GM12878 (cell line): ENCODE data around the gene MT1G. TPM values are rescaled to one million over a fixed set of nuclear protein-coding genes. Genes with fewer than 3 reads are reported as not detected.

Experiments
- ATAC-seq: fragments of 200-7000 bp; cut with Tn5 transposase; 3 replicates; pipeline ENCODE4 v1.9.1; 2020; ENCODE audit warnings: mild to moderate bottlenecking, moderate library complexity
- BruUV-seq: library from RNA; stranded (reverse); fragments of 400-500 nt; replicated peaks from 2 replicates; lab custom pipeline; 2021; lab: Mats Ljungman, UMichigan
- CTCF ChIA-PET: fragments of 300-600 bp; sonication (Branson Sonifier 250); formaldehyde crosslinking; extraction: SDS; loops from one replicate; lab custom pipeline; 2021; ENCODE audit warnings: inconsistent platforms; lab: Yijun Ruan, JAX
- POLR2A ChIA-PET: fragments of 350-600 bp; formaldehyde crosslinking; extraction: SDS; loops from one replicate; lab custom pipeline; 2021; ENCODE audit warnings: inconsistent platforms; lab: Charles Lee
- RAD21 ChIA-PET: fragments of 300-600 bp; sonication (Branson Sonifier 250); formaldehyde crosslinking; loops from one replicate; lab custom pipeline; 2023; ENCODE audit warnings: antibody characterized with exemption; ENCODE audit not compliant: unreplicated experiment; lab: Charles Lee
- SMC1A ChIA-PET: fragments of 300-600 bp; sonication (Branson Sonifier 250); formaldehyde crosslinking; loops from one replicate; lab custom pipeline; 2023; ENCODE audit not compliant: unreplicated experiment, uncharacterized antibody; lab: Charles Lee
- DNase-seq: peaks from one replicate; pipeline ENCODE4 v3.0.0-alpha.2; 2011; ENCODE audit warnings: low read depth, low spot score
- FAIRE-seq: peaks from 3 replicates; lab custom pipeline; 2011; peaks lifted over from hg19 to GRCh38; lab: Jason Lieb, UNC
- H2AFZ ChIP-seq: 2 replicates; pipeline ENCODE4 v1.6.0; 2011; ENCODE audit warnings: low read depth, low read length, control low read depth; ENCODE audit not compliant: control insufficient read depth
- H3K27ac ChIP-seq: 2 replicates; pipeline ENCODE4 v1.5.1; 2011; ENCODE audit warnings: control low read depth; ENCODE audit not compliant: control insufficient read depth, insufficient read depth
- H3K27me3 ChIP-seq, 2 experiments: replicated peaks in 1 of 2; 2 replicates each; pipeline versions ENCODE4 v1.6.0 to v1.6.1; 2011; ENCODE audit warnings: low read length in 1 of 2; ENCODE audit not compliant: control insufficient read depth in 2 of 2, insufficient read depth in 2 of 2
- H3K36me3 ChIP-seq, 2 experiments: 2 replicates each; pipeline ENCODE4 v1.5.1; 2011; ENCODE audit warnings: low read length in 1 of 2; ENCODE audit not compliant: control insufficient read depth in 2 of 2, insufficient read depth in 2 of 2
- H3K4me1 ChIP-seq: 2 replicates; pipeline ENCODE4 v1.6.1; 2011; ENCODE audit warnings: mild to moderate bottlenecking, low read length, moderate library complexity, mixed read lengths; ENCODE audit not compliant: control insufficient read depth, insufficient read depth
- H3K4me2 ChIP-seq: 2 replicates; pipeline ENCODE4 v1.6.0; 2011; ENCODE audit warnings: control low read depth; ENCODE audit not compliant: control insufficient read depth, insufficient read depth
- H3K4me3 ChIP-seq: fragments of 200-600 bp; sonication (generic); 2 replicates; pipeline ENCODE4 v1.5.1; 2016
- H3K79me2 ChIP-seq: 2 replicates; pipeline ENCODE4 v1.6.0; 2011; ENCODE audit warnings: low read length; ENCODE audit not compliant: control insufficient read depth, insufficient read depth
- H3K9ac ChIP-seq: 2 replicates; pipeline ENCODE4 v1.8.0; 2011; ENCODE audit warnings: low read length, control low read depth, mixed read lengths; ENCODE audit not compliant: control insufficient read depth, insufficient read depth
- H3K9me3 ChIP-seq: replicated peaks from 3 replicates; pipeline ENCODE4 v1.5.1; 2011; ENCODE audit warnings: mild to moderate bottlenecking, low read length; ENCODE audit not compliant: control insufficient read depth, insufficient read depth
- H4K20me1 ChIP-seq: 2 replicates; pipeline ENCODE4 v1.6.0; 2011; ENCODE audit not compliant: control insufficient read depth, insufficient read depth
- ASH2L ChIP-seq: fragments of 300-600, 200-600 bp; sonication (generic); IDR thresholded peaks from 2 replicates; pipeline ENCODE4 v1.6.1; 2017; ENCODE audit warnings: low read depth, mild to moderate bottlenecking, borderline replicate concordance
- DPF2 ChIP-seq: fragments of 450-650 bp; IDR thresholded peaks from 2 replicates; pipeline ENCODE4 v1.6.1; 2017; ENCODE audit warnings: mild to moderate bottlenecking
- IKZF1 ChIP-seq: fragments of 450-650 bp; conservative IDR thresholded peaks from 2 replicates; pipeline ENCODE4 v1.6.1; 2017; ENCODE audit warnings: antibody characterized with exemption, mild to moderate bottlenecking
- POLR2A ChIP-seq: IDR thresholded peaks from 2 replicates; pipeline ENCODE4 v1.6.1; 2011; ENCODE audit warnings: low read depth, mild to moderate bottlenecking, low read length
- STAT1 ChIP-seq: fragments of 450-650 bp; conservative IDR thresholded peaks from 2 replicates; pipeline ENCODE4 v1.6.1; 2014; ENCODE audit warnings: antibody characterized with exemption, mild to moderate bottlenecking
- WGBS: methylation state at CpG from one replicate; pipeline ENCODE4 v1.1.6; 2016; ENCODE audit warnings: low lambda C conversion rate; ENCODE audit not compliant: insufficient replicate concordance, insufficient coverage; ENCODE audit errors: missing lambda C conversion rate; 5-methylcytosine and 5-hydroxymethylcytosine counted together
- in situ Hi-C: fragments of 300-500 bp; cut with MboI; formaldehyde crosslinking; loops from 9 replicates; pipeline ENCODE4 v1.14.3; 2018; ENCODE audit warnings: mixed read lengths
- intact Hi-C: fragments of 100-400 bp; cut with micrococcal nuclease; formaldehyde crosslinking; loops from one replicate; pipeline ENCODE4 v1.14.2; 2022; ENCODE audit not compliant: unreplicated experiment
- polyA plus RNA-seq, 11 experiments: library from polyadenylated mRNA; depleted of rRNA in 4 of 11; unstranded in 6 of 11; stranded (reverse) in 5 of 11; fragments of >200 nt; fragmentation: Nextera tagmentation in 4 of 11; fragmentation: Illumina TruSeq in 1 of 11; extraction: Ambion mirVana in 4 of 11; extraction: Trizol in 1 of 11; gene quantifications; 1 replicate in 1 of 11; 2 replicates in 10 of 11; pipeline versions ENCODE4 v1.2.1 to v1.2.3, GENCODE V29; 2011 to 2016; ENCODE audit warnings: inconsistent platforms in 2 of 11, missing spikeins in 2 of 11, low read depth in 1 of 11
- total RNA-seq, 4 experiments: library from RNA; depleted of rRNA in 3 of 4; stranded (reverse); fragments of >200 nt in 3 of 4; fragmentation: Illumina TruSeq in 1 of 4; extraction: Trizol in 1 of 4; gene quantifications; 2 replicates each; pipeline versions ENCODE4 v1.2.1 to v1.2.3, GENCODE V29; 2013 to 2021
- TF ChIP-seq, protein P1 (sequence below): fragments of 450-650 bp; IDR thresholded peaks from 2 replicates; pipeline ENCODE4 v1.6.1; 2017; ENCODE audit warnings: mild to moderate bottlenecking, moderate library complexity
- TF ChIP-seq, protein P2 (sequence below): IDR thresholded peaks from 2 replicates; pipeline ENCODE4 v1.6.1; 2011; ENCODE audit warnings: low read depth, mild to moderate bottlenecking, low read length, moderate library complexity, borderline replicate concordance; ENCODE audit errors: extremely low read depth

Gene MT1G
- total and polyA plus RNA-seq, 10 of the 15 experiments (the other 5 are each of a cell fraction or from before 2014, with no cell fraction given) = 1.2 to 9.1 (median 4.6) TPM

DNA sequence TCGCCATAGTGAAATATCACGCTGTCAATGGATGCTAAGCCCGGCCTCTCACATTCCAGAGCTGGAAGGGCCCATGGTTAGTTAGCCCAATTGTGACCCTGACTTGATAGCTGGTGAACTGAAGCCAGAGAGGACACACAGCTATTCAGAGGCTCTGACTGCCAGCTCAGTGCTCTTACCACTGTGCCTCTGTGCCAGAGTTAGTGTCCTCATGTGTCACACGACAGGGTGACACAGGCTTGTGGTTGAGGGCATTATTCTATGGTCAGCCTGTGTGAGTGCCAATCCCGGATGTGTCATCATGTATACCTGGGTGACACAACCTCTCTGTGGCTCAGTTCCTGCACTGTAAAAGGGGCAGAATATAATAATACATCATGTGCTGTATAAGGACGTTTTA is 12.0 kb upstream of the MT1G start:
- RAD21 ChIA-PET = no interaction called here
- ATAC-seq (no peak), DNase-seq (no peak), FAIRE-seq (no peak)
- CTCF ChIA-PET = interaction anchor here (1.5 to 1.8 kb wide), 2 partner anchors 22 to 70 kb away, joined by 3 to 5 read pairs; no protein-coding TSS in a partner anchor
- H3K4me1 ChIP-seq = peaks cover 12% of the 10 kb centered on the region
- intact Hi-C loops (no loop called here), in situ Hi-C loops (loop anchor here (25.0 kb wide), 1 partner anchor 743 kb away; no protein-coding TSS in a partner anchor)
- POLR2A ChIA-PET = interaction anchor here (1.5 kb wide), 1 partner anchor 22 kb away, joined by 3 read pairs; no protein-coding TSS in a partner anchor
- SMC1A ChIA-PET = interaction anchor here (1.0 kb wide), 1 partner anchor 133 kb away, joined by 3 read pairs; no protein-coding TSS in a partner anchor
- H4K20me1 ChIP-seq = no peaks in the 10 kb centered on the region
- no peaks in the 10 kb centered on the region for H3K79me2 ChIP-seq
- H3K9me3 ChIP-seq = no peaks in the 10 kb centered on the region
- H2AFZ ChIP-seq = no peak overlapping the region
- TF ChIP-seq IKZF1 (no peak), STAT1 (no peak), ASH2L (no peak), DPF2 (no peak), POLR2A (no peak)
- TF ChIP-seq, protein P1, sequence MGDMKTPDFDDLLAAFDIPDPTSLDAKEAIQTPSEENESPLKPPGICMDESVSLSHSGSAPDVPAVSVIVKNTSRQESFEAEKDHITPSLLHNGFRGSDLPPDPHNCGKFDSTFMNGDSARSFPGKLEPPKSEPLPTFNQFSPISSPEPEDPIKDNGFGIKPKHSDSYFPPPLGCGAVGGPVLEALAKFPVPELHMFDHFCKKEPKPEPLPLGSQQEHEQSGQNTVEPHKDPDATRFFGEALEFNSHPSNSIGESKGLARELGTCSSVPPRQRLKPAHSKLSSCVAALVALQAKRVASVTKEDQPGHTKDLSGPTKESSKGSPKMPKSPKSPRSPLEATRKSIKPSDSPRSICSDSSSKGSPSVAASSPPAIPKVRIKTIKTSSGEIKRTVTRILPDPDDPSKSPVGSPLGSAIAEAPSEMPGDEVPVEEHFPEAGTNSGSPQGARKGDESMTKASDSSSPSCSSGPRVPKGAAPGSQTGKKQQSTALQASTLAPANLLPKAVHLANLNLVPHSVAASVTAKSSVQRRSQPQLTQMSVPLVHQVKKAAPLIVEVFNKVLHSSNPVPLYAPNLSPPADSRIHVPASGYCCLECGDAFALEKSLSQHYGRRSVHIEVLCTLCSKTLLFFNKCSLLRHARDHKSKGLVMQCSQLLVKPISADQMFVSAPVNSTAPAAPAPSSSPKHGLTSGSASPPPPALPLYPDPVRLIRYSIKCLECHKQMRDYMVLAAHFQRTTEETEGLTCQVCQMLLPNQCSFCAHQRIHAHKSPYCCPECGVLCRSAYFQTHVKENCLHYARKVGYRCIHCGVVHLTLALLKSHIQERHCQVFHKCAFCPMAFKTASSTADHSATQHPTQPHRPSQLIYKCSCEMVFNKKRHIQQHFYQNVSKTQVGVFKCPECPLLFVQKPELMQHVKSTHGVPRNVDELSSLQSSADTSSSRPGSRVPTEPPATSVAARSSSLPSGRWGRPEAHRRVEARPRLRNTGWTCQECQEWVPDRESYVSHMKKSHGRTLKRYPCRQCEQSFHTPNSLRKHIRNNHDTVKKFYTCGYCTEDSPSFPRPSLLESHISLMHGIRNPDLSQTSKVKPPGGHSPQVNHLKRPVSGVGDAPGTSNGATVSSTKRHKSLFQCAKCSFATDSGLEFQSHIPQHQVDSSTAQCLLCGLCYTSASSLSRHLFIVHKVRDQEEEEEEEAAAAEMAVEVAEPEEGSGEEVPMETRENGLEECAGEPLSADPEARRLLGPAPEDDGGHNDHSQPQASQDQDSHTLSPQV = no peak
- TF ChIP-seq, protein P2, sequence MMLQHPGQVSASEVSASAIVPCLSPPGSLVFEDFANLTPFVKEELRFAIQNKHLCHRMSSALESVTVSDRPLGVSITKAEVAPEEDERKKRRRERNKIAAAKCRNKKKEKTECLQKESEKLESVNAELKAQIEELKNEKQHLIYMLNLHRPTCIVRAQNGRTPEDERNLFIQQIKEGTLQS = no peak
- no peak overlapping the region for H3K27ac ChIP-seq
- H3K4me2 ChIP-seq = no peak overlapping the region
- H3K36me3 ChIP-seq = no peaks in the 10 kb centered on the region
- H3K27me3 ChIP-seq = no peaks in the 10 kb centered on the region; a peak in 2 of 4 replicates
- no TSS peak for BruUV-seq
- H3K4me3 ChIP-seq = no peak overlapping the region
- no peak overlapping the region for H3K9ac ChIP-seq
- 36% methylated on average over 6 of the region's 6 CpGs for WGBS
